ENCODE measurements around the gene MYH8. TPM values are rescaled to one million over a fixed set of nuclear protein-coding genes. Genes with fewer than 3 reads are reported as not detected.

The MYH8 gene
- total RNA-seq, 1 donor from 2014 or later, result not detected

Other genes starting within 250 kb of the MYH8 start
- gene GAS7, start 223.3 kb downstream of the MYH8 start, total RNA-seq (ENCODE audit: low replicate concordance), result 2.9 and 3.9 TPM in 2 replicates
- gene MYH13, start 48.9 kb downstream of the MYH8 start, total RNA-seq (ENCODE audit: low replicate concordance), result not detected in 2 replicates
- not detected in 2 replicates for gene MYH4, start 47.6 kb upstream of the MYH8 start, total RNA-seq (ENCODE audit: low replicate concordance)
- not detected in 2 replicates for gene MYH1, start 96.6 kb upstream of the MYH8 start, total RNA-seq (ENCODE audit: low replicate concordance)
- gene MYH2, start 127.7 kb upstream of the MYH8 start, total RNA-seq (ENCODE audit: low replicate concordance), result 0.19 and 0.37 TPM in 2 replicates
- 0.36 and 0.40 TPM in 2 replicates for gene MYH3, start 235.4 kb upstream of the MYH8 start, total RNA-seq (ENCODE audit: low replicate concordance)